K562 (cell line): ENCODE data around the gene FAR1. TPM values are rescaled to one million over a fixed set of nuclear protein-coding genes. Genes with fewer than 3 reads are reported as not detected.

Experiments used
- ATAC-seq: fragments of 200-7000 bp; cut with Tn5 transposase; 3 replicates; pipeline ENCODE4 v1.9.1; 2020; ENCODE audit warnings: moderate library complexity
- BruUV-seq: library from RNA; stranded (reverse); fragments of 400-500 nt; replicated peaks from 2 replicates; lab custom pipeline; 2021; lab: Mats Ljungman, UMichigan
- CTCF ChIA-PET: fragments of 300-600 bp; formaldehyde crosslinking; extraction: SDS; loops from one replicate; lab custom pipeline; 2021; ENCODE audit warnings: low intra/inter-chr PET ratio; lab: Yijun Ruan, JAX
- POLR2A ChIA-PET: fragments of 300-600, 350-650 bp; sonication (Branson Sonifier 250); formaldehyde crosslinking; extraction: SDS; loops from one replicate; lab custom pipeline; 2021; ENCODE audit warnings: antibody characterized with exemption, inconsistent platforms; lab: Yijun Ruan, JAX
- DNase-seq, 4 experiments: peaks; one replicate each; pipeline versions ENCODE4 v3.0.0 to v3.0.0-alpha.2; 2011 to 2018; ENCODE audit warnings: low spot score in 3 of 4, mixed read lengths in 3 of 4; ENCODE audit errors: extremely low read depth in 1 of 4
- FAIRE-seq: peaks from 2 replicates; lab custom pipeline; 2011; peaks lifted over from hg19 to GRCh38; lab: Jason Lieb, UNC
- H2AFZ ChIP-seq: 2 replicates; pipeline ENCODE4 v1.6.0; 2011; ENCODE audit warnings: low read depth, low read length, control low read depth, inconsistent platforms
- H3K27ac ChIP-seq: fragments of 200-600 bp; 3 replicates; pipeline ENCODE4 v1.8.0; 2011; ENCODE audit warnings: low read depth, mild to moderate bottlenecking, control low read depth, inconsistent platforms, low read length, moderate library complexity, mixed read lengths; ENCODE audit errors: extremely low read depth
- H3K27me3 ChIP-seq, 2 experiments: fragments of 300-600 bp in 1 of 2; 2 replicates in 1 of 2; 3 replicates in 1 of 2; pipeline versions ENCODE4 v1.6.0 to v1.8.0; 2011; ENCODE audit warnings: inconsistent platforms in 2 of 2, low read length in 2 of 2, mild to moderate bottlenecking in 1 of 2, mixed read lengths in 1 of 2, moderate library complexity in 1 of 2; ENCODE audit not compliant: control insufficient read depth in 2 of 2, insufficient read depth in 2 of 2
- H3K36me3 ChIP-seq: fragments of 300-600 bp; 3 replicates; pipeline ENCODE4 v1.8.0; 2011; ENCODE audit warnings: mild to moderate bottlenecking, low read length, inconsistent platforms; ENCODE audit not compliant: control insufficient read depth, insufficient read depth
- H3K4me1 ChIP-seq, 2 experiments: fragments of 200-600 bp in 1 of 2; replicated peaks in 1 of 2; 2 replicates in 1 of 2; 3 replicates in 1 of 2; pipeline versions ENCODE4 v1.5.1 to v1.8.0; 2011; ENCODE audit warnings: inconsistent platforms in 2 of 2, low read length in 2 of 2, mild to moderate bottlenecking in 1 of 2, mixed read lengths in 1 of 2, moderate library complexity in 1 of 2; ENCODE audit not compliant: control insufficient read depth in 2 of 2, insufficient read depth in 2 of 2
- H3K4me2 ChIP-seq: 2 replicates; pipeline ENCODE4 v1.6.1; 2011; ENCODE audit warnings: low read length, control low read depth, inconsistent platforms, mixed read lengths; ENCODE audit not compliant: insufficient read depth
- H3K4me3 ChIP-seq: fragments of 200-600 bp; sonication (generic), shearing (Covaris generic); 2 replicates; pipeline ENCODE4 v1.5.1; 2016; ENCODE audit warnings: control low read depth, inconsistent platforms
- H3K79me2 ChIP-seq: fragments of 200-600 bp; 3 replicates; pipeline ENCODE4 v1.8.0; 2011; ENCODE audit warnings: low read length, inconsistent platforms; ENCODE audit not compliant: control insufficient read depth, insufficient read depth
- H3K9ac ChIP-seq, 2 experiments: 2 replicates each; pipeline versions ENCODE4 v1.6.0 to v1.6.1; 2011; ENCODE audit warnings: low read depth in 2 of 2, low read length in 2 of 2, control low read depth in 1 of 2, inconsistent platforms in 1 of 2, mild to moderate bottlenecking in 1 of 2, mixed read lengths in 1 of 2; ENCODE audit not compliant: insufficient read depth in 1 of 2
- H3K9me1 ChIP-seq: one replicate; pipeline ENCODE4 v1.6.0; 2011; ENCODE audit warnings: inconsistent platforms, mild to moderate bottlenecking, low read length, moderate library complexity; ENCODE audit not compliant: control insufficient read depth, insufficient read depth
- H3K9me3 ChIP-seq: replicated peaks from 2 replicates; pipeline ENCODE4 v1.5.1; 2011; ENCODE audit warnings: low read depth, low read length, inconsistent platforms; ENCODE audit not compliant: control insufficient read depth, insufficient read depth
- H4K20me1 ChIP-seq: replicated peaks from 2 replicates; pipeline ENCODE4 v1.6.1; 2011; ENCODE audit warnings: low read length, inconsistent platforms, mixed read lengths; ENCODE audit not compliant: control insufficient read depth, insufficient read depth
- ARID1B ChIP-seq: fragments of 450-650 bp; IDR thresholded peaks from 2 replicates; pipeline ENCODE4 v1.6.1; 2016; ENCODE audit warnings: antibody characterized with exemption, mild to moderate bottlenecking, inconsistent platforms
- CCNT2 ChIP-seq: IDR thresholded peaks from 2 replicates; pipeline ENCODE4 v1.6.1; 2011; ENCODE audit warnings: borderline replicate concordance, low read depth, mild to moderate bottlenecking, moderate library complexity, mixed read lengths, low read length; ENCODE audit not compliant: insufficient read length; ENCODE audit errors: extremely low read depth
- CREB1 ChIP-seq, 2 experiments: sonication (generic) in 1 of 2; formaldehyde crosslinking in 1 of 2; IDR thresholded peaks; 2 replicates each; pipeline versions ENCODE4 v1.6.1 to v1.8.0; 2012 to 2022; ENCODE audit warnings: inconsistent platforms in 1 of 2, mild to moderate bottlenecking in 1 of 2, missing genetic modification reagents in 1 of 2, moderate library complexity in 1 of 2
- RBM15 ChIP-seq: fragments of 200-400 bp; formaldehyde crosslinking; IDR thresholded peaks from 2 replicates; pipeline ENCODE4 v1.6.1; 2018; ENCODE audit warnings: mild to moderate bottlenecking, low read length, moderate library complexity; ENCODE audit not compliant: insufficient read depth
- SPI1 ChIP-seq: IDR thresholded peaks from 2 replicates; pipeline ENCODE4 v1.6.1; 2011; ENCODE audit warnings: low read depth, low read length, control low read depth, borderline replicate concordance
- VEZF1 ChIP-seq: fragments of 200-800 bp; sonication (Bioruptor generic); IDR thresholded peaks from 2 replicates; pipeline ENCODE4 v1.6.1; 2017; ENCODE audit warnings: missing genetic modification characterization, missing compliant biosample characterization
- ZBTB40 ChIP-seq, 2 experiments: fragments of 450-650 bp in 1 of 2; sonication (generic) in 1 of 2; formaldehyde crosslinking in 1 of 2; IDR thresholded peaks; 2 replicates each; pipeline versions ENCODE4 v1.7.1 to v1.9.0; 2016 to 2022; ENCODE audit warnings: inconsistent platforms in 1 of 2, mild to moderate bottlenecking in 1 of 2, missing genetic modification reagents in 1 of 2
- ZBTB5 ChIP-seq: fragments of 450-650 bp; IDR thresholded peaks from 2 replicates; pipeline ENCODE4 v1.6.1; 2017; ENCODE audit warnings: antibody characterized with exemption
- ZNF184 ChIP-seq: sonication (generic); formaldehyde crosslinking; IDR thresholded peaks from 2 replicates; pipeline ENCODE4 v1.5.0; 2020; ENCODE audit warnings: missing genetic modification reagents
- WGBS: fragments of 100-300 bp; shearing (Covaris generic); methylation state at CpG from one replicate; pipeline ENCODE4 v1.1.6; 2016; ENCODE audit warnings: low coverage, mixed read lengths; ENCODE audit not compliant: insufficient coverage; ENCODE audit errors: missing lambda C conversion rate; 5-methylcytosine and 5-hydroxymethylcytosine counted together
- in situ Hi-C: fragments of 300-500 bp; cut with MboI; formaldehyde crosslinking; loops from 4 replicates; pipeline ENCODE4 v1.15.0; 2018; ENCODE audit warnings: inconsistent platforms, mixed read lengths
- intact Hi-C: fragments of 100-400 bp; cut with micrococcal nuclease; formaldehyde crosslinking; loops from 2 replicates; pipeline ENCODE4 v1.14.2; 2022
- polyA plus RNA-seq, 8 experiments: library from polyadenylated mRNA; depleted of rRNA in 4 of 8; stranded (reverse) in 5 of 8; unstranded in 3 of 8; fragments of >200 nt; fragmentation: Nextera tagmentation in 2 of 8; fragmentation: Illumina TruSeq in 1 of 8; extraction: Ambion mirVana in 2 of 8; extraction: Trizol in 1 of 8; gene quantifications; 2 replicates each; pipeline versions ENCODE4 v1.2.1 to v1.2.3, GENCODE V29; 2011 to 2014; ENCODE audit warnings: inconsistent platforms in 1 of 8, missing spikeins in 1 of 8
- total RNA-seq, 7 experiments: library from RNA; depleted of rRNA in 6 of 7; stranded (reverse); fragments of >200 nt in 6 of 7; fragmentation: Illumina TruSeq in 2 of 7; extraction: Trizol in 2 of 7; gene quantifications; 2 replicates each; pipeline versions ENCODE4 v1.2.1 to v1.2.3, GENCODE V29; 2011 to 2021; ENCODE audit warnings: low replicate concordance in 1 of 7

The FAR1 gene
- total and polyA plus RNA-seq, 9 of the 15 experiments (the other 6 are each of a cell fraction or from before 2014, with no cell fraction given) = 17.7 to 88.2 (median 52.6) TPM

- intact Hi-C loops = no loop called here
- no peak overlapping the region for H3K4me3 ChIP-seq
- CTCF ChIA-PET = no interaction called here
- FAIRE-seq (no peak), DNase-seq (no peak), ATAC-seq (no peak)
- POLR2A ChIA-PET = interaction anchor here (3.9 kb wide), 1 partner anchor 10 kb away, joined by 13 read pairs; no protein-coding TSS in a partner anchor
- no peaks in the 10 kb centered on the region for H3K36me3 ChIP-seq
- H3K9ac ChIP-seq = no peak overlapping the region
- H3K27me3 ChIP-seq = no peaks in the 10 kb centered on the region
- no peak overlapping the region for H2AFZ ChIP-seq
- no peaks in the 10 kb centered on the region for H3K9me3 ChIP-seq
- H3K27ac ChIP-seq = no peak overlapping the region
- peaks cover 0 to 7% of the 10 kb centered on the region in 2 experiments; a peak in 3 of 5 replicates for H3K4me1 ChIP-seq
- in situ Hi-C loops = no loop called here
- H3K79me2 ChIP-seq = peaks cover 98% of the 10 kb centered on the region
- BruUV-seq = no TSS peak
- peaks cover 11% of the 10 kb centered on the region; the same call in 1 of the 2 replicates for H4K20me1 ChIP-seq
- TF ChIP-seq ZNF184 (CRISPR knock-in tag) = no peak
- TF ChIP-seq SPI1 = no peak
- no peak for TF ChIP-seq VEZF1 (CRISPR knock-in tag)
- TF ChIP-seq RBM15 = no peak
- TF ChIP-seq CREB1 (IDR thresholded peaks at IDR 0.05) = no peak
- TF ChIP-seq CREB1 (CRISPR knock-in tag; IDR thresholded peaks at IDR 0.05) = no peak
- peak; percentile 78 for TF ChIP-seq ZBTB40 (IDR thresholded peaks at IDR 0.05)
- TF ChIP-seq ZBTB40 (CRISPR knock-in tag; IDR thresholded peaks at IDR 0.05) = no peak
- TF ChIP-seq CCNT2 = no peak
- TF ChIP-seq ARID1B = no peak
- no peak for TF ChIP-seq ZBTB5
- 52% methylated on average over 1 of the region's 1 CpG for WGBS
- no peak overlapping the region for H3K4me2 ChIP-seq
- no peaks in the 10 kb centered on the region for H3K9me1 ChIP-seq
Observed at GRCh38 chr11:13682212-13682611, 13.7 kb downstream of the FAR1 start.
